ENCODE results near the gene POLK. TPM values are rescaled to one million over a fixed set of nuclear protein-coding genes. Genes with fewer than 3 reads are reported as not detected.

POLK gene
- total RNA-seq, 2 experiments from 2014 or later, result 33.8 to 34.6 TPM

DNA sequence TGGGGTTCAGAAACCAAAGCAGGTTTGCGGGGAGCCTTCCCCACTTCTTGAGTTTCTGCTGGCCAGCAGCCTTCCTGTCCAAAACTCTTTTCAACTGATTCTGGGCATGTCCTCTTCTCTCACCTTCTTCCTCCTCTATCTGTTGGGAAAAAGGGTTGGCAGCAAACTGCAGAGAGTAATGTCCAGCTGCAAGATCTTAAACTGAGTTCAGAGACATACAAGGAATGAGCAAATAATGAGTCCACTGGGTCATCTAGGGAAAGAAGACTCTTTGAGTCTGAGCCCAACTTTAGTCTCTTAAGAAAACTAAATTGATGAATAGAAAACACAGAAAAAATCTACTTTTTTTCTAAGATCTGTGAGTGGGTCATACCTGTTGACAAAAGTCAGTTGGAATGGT is 116.1 kb downstream of the POLK start:
- CTCF ChIA-PET, result no interaction called here
- POLR2A ChIA-PET, result no interaction called here

DNA sequence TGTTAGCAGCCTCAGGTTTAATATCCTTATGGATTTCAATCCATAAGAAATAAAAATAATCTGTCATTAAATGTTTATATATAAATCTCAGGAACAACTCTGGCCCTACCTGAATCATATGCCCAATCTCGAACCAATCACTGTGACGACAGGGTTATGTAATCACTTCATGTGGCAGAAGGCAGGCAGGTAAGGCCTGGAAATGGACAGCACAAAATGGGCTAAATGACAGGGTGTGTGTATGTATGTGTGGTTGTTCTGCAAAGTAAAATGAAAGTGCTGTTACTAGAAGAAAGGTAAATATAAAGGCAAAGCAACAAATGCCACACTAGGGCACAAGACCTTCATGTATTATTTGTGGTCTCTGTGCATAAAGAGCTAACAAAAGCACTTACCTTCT is 119.2 kb downstream of the POLK start:
- CTCF ChIA-PET, result no interaction called here
- POLR2A ChIA-PET, result no interaction called here

DNA sequence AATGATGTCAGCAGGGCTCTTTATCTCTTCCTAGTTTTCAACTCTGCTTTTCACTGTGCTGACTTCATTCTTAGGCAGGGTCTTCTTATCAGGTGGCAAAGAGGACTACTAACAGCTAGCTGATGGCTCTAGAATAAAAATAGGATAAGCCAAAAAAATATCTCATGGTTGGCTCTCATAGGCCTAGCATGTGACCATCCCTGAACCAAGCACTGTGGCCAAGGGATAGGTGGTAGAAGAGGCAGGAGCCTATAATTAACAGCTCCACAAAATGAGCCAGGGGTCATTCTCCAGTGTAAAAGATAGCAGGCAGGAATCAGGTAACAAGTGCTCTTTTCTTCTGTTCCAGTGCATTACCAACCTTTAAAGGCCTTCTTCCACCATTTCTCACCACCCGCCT is 120.6 kb downstream of the POLK start:
- ChIA-PET POLR2A (no interaction called here), CTCF (no interaction called here)

DNA sequence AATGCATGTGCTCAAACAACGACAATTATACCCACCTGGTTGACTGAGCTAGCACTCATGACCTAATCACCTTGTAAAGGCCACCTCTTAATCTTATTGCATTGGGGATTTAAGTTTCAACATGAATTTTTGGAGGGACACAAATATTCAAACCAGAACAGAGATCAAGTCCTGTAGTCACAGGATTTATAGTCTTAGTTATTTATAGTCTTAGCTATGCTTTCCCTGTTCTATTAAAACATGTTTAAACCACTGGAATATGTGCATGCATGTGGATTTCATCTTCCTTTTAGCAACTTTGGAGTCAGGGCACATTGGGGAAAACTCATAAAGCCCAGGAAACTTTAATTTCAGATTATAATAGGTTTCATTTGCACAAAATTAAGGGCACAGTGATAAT is 126.3 kb downstream of the POLK start:
- ChIA-PET POLR2A (no interaction called here), CTCF (no interaction called here)

DNA sequence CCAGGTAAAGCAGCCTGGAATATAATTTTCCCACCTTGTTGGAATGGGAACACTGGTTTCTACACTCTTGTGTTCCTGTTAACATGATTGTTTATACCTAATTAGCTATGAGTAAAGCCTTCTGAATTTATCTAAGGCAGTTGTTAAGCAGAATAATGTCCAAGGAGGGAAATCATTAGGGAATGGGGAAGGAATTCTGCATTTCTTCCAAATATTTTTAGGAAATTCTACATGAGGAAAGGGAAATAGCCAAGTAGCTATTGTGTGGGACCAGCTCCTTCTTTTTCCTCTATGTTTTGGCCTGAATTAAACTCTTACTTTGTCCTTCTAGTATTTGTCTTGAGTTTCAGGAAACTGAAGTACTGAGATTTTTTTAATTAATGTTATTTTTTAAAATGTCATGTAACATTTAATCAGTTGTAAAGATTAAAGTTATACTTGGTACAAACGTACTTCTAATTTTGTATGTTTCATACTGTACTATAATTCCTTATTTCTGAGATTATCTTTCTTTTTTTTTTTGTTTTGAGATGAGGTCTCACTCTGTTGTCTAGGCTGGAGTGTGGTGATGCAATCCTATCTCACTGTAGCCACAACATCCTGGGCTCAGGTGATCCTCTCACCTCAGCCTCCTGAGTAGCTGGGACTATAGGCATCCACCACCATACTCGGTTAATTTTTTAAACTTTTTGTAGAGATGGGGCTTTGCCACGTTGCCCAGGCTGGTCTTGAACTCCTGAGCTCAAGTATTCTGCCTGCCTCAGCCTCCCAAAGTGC is 128.0 kb downstream of the POLK start:
- ChIA-PET CTCF (no interaction called here), POLR2A (no interaction called here)

DNA sequence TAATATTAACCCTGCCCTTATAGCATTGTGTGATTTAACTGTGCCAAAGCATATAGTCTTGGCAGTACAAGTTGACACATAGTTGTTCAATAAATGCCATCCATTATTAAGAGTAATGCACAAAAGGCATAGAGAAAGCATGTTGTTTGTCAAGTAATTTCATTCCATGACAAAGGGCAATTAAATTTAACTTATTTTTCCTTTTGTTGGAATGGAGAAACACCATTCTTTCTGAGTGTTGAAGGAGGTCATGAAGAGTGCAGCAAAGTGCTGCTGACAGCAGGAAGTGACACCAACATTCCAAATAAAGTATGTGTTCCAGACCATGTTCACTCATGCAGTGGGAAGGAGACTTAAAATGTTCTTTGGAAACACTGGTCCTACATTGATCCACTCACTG is 128.7 kb downstream of the POLK start:
- CTCF ChIA-PET, result no interaction called here
- POLR2A ChIA-PET, result no interaction called here

DNA sequence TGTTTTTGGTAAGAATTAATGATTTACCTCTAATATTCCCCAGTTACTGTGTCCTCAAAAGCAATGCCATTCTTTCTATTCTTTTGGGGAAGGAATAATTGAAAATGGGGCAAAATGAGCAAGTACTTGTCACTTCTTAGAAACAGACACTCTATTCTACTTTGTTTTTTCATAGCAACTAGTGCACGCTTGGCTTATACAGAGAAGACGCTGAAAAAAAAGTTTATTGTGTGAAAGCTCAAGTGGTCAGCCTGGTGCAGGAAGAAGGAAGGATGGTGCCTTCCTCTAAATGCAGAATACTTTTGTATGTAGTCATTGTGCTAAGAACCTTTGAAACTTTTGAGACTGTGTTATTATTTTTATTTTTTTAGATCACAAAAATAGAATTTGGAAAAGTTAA is 129.1 kb downstream of the POLK start:
- ChIA-PET CTCF (no interaction called here), POLR2A (no interaction called here)

DNA sequence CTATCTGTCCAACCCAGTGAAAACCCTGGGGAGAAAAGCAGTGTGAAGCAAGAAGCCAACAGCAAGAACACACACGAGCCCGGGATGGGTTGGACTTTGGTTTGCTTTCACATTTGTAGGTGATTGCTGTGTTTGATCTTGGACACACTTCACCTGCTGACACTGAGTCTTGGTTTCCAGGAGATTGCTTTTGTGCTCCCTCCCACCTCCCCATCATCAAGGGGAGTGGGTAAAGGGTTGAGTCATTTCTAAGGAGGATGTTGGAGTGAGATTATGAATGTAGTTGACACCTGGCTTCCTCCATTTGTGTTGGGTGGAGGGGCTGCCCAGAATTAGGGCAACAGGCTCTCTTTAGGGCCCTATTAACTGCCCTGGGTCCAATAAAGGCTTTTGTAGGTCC is 137.0 kb downstream of the POLK start:
- ChIA-PET CTCF (no interaction called here), POLR2A (no interaction called here)

Other genes starting within 250 kb of the POLK start
- 10 to 100 TPM; 45.7 to 53.4 TPM for gene HMGCR, start 174.7 kb upstream of the POLK start, total RNA-seq
- gene CERT1, start 262 bp upstream of the POLK start, total RNA-seq, result 10 to 100 TPM; 31.7 to 31.8 TPM
- gene ANKDD1B, start 99.6 kb downstream of the POLK start, total RNA-seq, result under 1 TPM; 0.08 to 0.17 TPM
- 10 to 100 TPM; 11.3 to 11.7 TPM for gene POC5, start 205.5 kb downstream of the POLK start, total RNA-seq

Data from activated CD8-positive, alpha-beta memory T cell treated with anti-CD3 and anti-CD28 coated beads for 36 hours (primary cell).